Measurements from ENCODE around the gene SLC2A11. TPM values are rescaled to one million over a fixed set of nuclear protein-coding genes. Genes with fewer than 3 reads are reported as not detected.

Gene SLC2A11
- total RNA-seq, 4 donors from 2014 or later: 6.9 to 28.9 (median 13.4) TPM

DNA sequence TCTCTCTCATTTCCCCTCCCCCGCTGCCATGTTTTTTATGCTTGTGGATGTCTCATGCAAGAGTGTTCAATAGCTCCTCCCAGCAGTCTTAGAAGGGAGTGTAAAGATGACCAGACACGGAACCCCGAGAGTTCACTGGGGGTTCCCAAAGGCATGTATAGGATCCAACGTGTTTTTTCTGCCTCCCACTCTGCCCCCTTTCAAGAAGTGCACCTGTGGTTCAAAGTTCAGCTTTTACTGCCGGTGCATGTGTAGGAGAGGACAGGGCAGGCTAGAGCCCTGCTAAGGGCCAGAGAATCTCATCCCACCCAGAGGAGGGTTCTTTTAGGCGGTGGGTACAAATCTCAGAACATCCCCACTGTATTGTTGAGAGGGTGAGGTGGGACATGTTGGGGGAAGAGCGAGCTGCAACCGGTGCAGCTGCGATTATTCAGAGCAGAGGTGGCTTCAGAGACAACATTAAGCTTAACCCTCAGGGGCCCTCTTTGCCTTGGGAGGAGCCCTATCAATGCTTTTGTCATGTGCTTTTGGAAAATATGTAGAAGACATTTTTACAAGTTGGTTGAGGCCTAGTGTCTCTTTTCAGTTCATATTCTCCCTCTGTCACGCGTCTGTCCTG, 51.0 kb downstream of the SLC2A11 start:
- H3K27me3 ChIP-seq: no peaks in the 10 kb centered on the region
- H3K27ac ChIP-seq: no peak overlapping the region
- H3K4me1 ChIP-seq: peaks cover 0 to 14% (median 4%) of the 10 kb centered on the region in 4 donors
- WGBS, 2 donors: 64 to 79% methylated on average over 11 of the region's 11 CpGs
- H3K9me3 ChIP-seq: no peaks in the 10 kb centered on the region
- no peak overlapping the region for H3K4me3 ChIP-seq
- H3K36me3 ChIP-seq: no peaks in the 10 kb centered on the region
- no peak for DNase-seq (ENCODE audit: low spot score in 2 of 2)
- no peak for TF ChIP-seq EP300 (IDR thresholded peaks at IDR 0.05)
- TF ChIP-seq, protein P1, sequence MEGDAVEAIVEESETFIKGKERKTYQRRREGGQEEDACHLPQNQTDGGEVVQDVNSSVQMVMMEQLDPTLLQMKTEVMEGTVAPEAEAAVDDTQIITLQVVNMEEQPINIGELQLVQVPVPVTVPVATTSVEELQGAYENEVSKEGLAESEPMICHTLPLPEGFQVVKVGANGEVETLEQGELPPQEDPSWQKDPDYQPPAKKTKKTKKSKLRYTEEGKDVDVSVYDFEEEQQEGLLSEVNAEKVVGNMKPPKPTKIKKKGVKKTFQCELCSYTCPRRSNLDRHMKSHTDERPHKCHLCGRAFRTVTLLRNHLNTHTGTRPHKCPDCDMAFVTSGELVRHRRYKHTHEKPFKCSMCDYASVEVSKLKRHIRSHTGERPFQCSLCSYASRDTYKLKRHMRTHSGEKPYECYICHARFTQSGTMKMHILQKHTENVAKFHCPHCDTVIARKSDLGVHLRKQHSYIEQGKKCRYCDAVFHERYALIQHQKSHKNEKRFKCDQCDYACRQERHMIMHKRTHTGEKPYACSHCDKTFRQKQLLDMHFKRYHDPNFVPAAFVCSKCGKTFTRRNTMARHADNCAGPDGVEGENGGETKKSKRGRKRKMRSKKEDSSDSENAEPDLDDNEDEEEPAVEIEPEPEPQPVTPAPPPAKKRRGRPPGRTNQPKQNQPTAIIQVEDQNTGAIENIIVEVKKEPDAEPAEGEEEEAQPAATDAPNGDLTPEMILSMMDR (IDR thresholded peaks at IDR 0.05): no peak
- TF ChIP-seq POLR2A (IDR thresholded peaks at IDR 0.05): no peak

DNA sequence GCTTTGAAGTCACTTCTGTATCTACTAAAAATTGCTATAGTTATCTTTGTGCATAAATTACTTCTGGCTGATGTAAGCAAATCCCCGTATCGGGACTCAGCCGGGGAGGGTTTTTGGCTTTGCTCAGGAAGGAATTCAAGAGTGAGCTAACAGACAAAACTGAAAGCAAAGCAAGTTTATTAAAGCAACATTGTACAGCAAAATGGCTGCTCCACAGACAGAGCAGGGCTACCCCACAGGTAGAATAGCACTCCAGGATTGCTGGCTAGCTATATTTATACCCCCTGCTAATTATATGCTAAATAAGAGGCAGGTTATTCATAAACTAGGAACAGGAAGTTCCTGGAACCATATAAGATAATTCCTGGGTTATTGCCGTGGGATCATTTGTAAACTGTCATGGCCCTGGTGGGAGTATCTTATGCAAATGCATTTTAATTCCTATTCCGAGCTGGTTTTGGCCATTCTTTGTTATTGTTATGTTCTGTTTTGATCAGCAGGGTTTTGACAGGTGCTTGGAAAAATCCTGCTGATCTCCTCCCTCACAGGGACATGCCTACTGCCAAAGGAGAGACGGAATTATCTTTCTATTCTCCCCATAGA, 51.7 kb downstream of the SLC2A11 start:
- TF ChIP-seq, protein P1 (IDR thresholded peaks at IDR 0.05): no peak
- TF ChIP-seq POLR2A (IDR thresholded peaks at IDR 0.05) (no peak), EP300 (IDR thresholded peaks at IDR 0.05) (no peak)
- Histone ChIP-seq H3K9me3 (no peaks in the 10 kb centered on the region), H3K27ac (no peak overlapping the region), H3K27me3 (no peaks in the 10 kb centered on the region), H3K36me3 (no peaks in the 10 kb centered on the region), H3K4me1 (peaks cover 0 to 19% (median 4%) of the 10 kb centered on the region in 4 donors), H3K4me3 (no peak overlapping the region)
- 40 to 45% methylated on average over 6 of the region's 6 CpGs for WGBS, 2 donors
- no peak for DNase-seq (ENCODE audit: low spot score in 2 of 2)

DNA sequence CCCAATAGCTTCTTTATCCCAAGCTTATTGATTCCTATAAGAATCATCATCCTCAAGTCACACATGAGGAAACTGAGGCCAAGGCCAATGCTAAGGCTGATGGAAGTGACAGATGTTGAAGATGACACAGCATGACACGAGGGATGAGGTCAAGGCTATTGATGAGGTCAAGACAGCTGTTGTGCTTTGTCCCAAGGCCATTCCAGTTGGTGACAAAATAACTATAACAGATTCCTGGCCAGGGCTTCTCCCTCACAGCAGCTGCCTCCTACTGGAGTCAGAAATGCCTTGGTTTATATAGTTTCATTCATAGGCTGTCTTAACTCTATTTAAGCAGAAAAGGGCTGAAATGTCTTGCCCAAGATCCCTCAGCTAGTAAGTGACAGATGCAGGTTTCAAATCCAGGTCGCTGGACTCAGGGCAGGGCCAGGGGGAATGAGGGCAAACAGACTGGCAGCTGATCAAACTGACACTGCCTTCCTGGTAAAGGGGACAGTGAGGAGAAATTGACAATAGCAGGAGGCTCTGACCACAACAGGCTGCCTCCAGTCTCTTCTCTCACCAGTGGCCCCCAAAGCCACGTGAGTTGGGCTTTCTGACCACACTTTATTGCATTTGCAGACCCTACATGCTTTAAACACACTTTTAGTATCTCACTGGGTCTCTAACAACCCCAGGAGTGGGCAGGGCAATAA, 53.0 kb downstream of the SLC2A11 start:
- H3K4me3 ChIP-seq: no peak overlapping the region
- no peak for DNase-seq (ENCODE audit: low spot score in 2 of 2)
- no peak overlapping the region for H3K27ac ChIP-seq
- H3K27me3 ChIP-seq: no peaks in the 10 kb centered on the region
- H3K9me3 ChIP-seq: no peaks in the 10 kb centered on the region
- H3K4me1 ChIP-seq: peaks cover 0 to 21% (median 4%) of the 10 kb centered on the region in 4 donors
- TF ChIP-seq, protein P1 (IDR thresholded peaks at IDR 0.05): no peak
- no peak for TF ChIP-seq POLR2A (IDR thresholded peaks at IDR 0.05)
- 84 to 87% methylated on average over 3 of the region's 3 CpGs for WGBS, 2 donors
- no peaks in the 10 kb centered on the region for H3K36me3 ChIP-seq

DNA sequence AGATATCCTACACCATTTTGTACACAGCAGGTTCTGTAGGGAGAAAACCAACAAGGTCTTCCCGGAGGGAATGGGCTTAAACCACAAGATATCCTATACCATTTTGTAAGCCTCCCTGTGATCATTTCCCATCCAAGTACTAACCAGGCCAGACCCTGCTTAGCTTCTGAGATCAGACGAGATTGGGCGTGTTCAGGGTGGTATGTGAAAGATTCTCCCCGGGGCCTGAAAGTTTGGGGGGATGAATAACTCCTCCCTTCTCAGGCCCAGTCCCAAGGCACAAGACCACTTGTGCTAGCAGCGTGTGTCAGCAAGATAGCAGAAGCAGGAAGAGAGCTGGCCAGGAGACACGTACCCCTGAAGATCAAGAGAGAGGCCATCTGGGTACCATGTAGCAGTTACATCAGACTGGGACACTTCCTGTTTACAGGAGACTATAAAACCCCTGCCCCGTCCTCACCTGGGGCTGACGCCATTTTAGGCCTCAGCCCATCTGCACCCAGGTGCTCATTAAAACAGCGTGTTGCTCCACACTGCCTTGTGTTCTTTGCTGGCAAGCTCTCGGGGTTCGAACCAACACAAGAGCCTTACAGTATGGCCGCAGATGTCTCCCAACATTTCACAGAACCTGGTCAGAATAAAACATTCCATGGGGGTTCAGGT, 53.8 kb downstream of the SLC2A11 start:
- no peaks in the 10 kb centered on the region for H3K27me3 ChIP-seq
- 91 to 94% methylated on average over 12 of the region's 12 CpGs for WGBS, 2 donors
- no peaks in the 10 kb centered on the region for H3K36me3 ChIP-seq
- no peak overlapping the region for H3K27ac ChIP-seq
- peaks cover 0 to 21% (median 4%) of the 10 kb centered on the region in 4 donors for H3K4me1 ChIP-seq
- TF ChIP-seq POLR2A (IDR thresholded peaks at IDR 0.05): no peak
- TF ChIP-seq EP300 (IDR thresholded peaks at IDR 0.05): no peak
- TF ChIP-seq, protein P1 (IDR thresholded peaks at IDR 0.05): no peak
- H3K4me3 ChIP-seq: no peak overlapping the region
- no peaks in the 10 kb centered on the region for H3K9me3 ChIP-seq
- no peak for DNase-seq (ENCODE audit: low spot score in 2 of 2)
